NCI-H510A treated with DMSO at 0.1 percent for 48 hours (cell line): ENCODE measurements around the gene S100PBP.

Experiments used
- DNase-seq: peaks from one replicate; lab custom pipeline; 2025; lab: John Stamatoyannopoulos, UW

The S100PBP gene

DNA sequence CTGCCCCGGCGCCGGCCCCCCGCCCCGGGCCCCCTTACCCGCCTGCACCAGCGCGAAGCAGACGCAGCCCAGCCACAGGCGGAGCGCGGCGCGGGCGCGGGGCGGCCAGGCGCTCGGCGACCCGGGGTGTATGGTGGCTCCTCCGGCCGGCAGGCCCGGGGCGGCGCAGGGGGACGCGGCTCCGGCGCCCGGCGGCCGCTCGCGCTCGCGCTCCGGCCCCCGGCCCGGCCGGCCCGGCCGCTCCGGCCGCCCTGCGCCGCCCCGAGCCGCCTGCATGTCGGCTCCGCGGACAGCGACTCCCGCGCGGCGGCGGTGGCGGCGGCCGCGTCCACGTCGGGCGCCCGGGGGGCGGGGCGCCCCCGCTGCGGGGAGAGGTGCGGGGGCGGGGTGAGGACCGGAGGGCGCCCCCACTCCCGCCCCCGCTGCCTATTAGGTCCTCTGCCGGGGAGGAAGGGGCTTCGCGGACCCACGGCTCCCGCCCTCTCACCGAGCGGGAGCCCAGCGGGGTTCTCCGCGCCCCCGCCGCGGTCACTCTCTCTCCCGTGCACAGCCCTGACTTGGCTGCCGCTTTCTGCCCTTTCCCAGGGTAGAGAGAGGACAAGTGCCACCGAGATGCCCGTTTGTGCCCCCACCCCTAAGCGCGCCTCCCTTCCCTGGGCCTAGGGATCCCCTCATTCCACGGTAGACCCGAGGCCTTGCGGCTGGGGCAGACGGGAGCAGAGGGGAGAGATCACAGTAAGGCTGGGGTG lies 53.3 kb downstream of the S100PBP start, which contains the start of gene FNDC5:
TSS of gene FNDC5 (minus strand) at position 298 of the 749 bp plus-strand sequence.
- no peak for DNase-seq

DNA sequence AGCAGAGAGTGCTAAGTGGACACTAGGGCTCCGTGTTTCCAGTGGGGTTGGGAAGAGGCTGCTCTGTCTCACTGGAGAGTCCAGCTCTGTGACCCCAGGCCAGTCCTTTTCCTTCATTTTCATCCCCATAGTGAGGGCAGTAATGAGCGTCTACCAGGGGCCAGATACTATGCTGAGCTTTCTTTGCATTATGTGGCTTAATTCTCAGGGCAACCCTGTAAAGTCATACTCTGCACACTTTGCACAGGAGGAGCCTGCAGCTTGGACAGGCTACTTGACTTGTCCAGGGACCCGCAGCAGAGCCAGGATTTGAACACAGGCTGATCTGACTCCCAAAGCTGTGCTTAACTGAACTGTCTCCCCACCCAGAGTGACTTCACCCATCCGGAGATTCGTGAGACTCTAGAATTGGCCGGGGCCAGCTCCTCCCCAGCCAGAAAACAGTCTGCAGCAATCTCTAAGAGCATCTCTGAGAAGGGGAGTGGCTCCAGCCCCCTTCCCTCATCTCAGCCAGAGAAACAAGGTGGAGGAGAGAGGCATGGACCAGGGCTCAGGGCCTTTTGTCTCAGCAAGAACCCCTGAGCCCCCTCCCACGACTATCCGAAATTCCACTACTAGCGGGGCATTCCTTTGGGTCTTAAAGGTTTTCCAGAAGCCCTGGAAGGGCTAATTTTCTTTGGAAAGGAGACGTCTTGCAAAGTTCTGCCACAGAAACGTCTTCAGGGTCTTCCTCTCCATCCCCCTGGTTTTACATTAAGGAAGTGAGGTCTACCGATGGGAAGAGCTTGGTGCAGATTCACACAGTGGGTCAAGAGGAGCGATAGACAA lies 54.1 kb downstream of the S100PBP start:
- DNase-seq, result no peak

DNA sequence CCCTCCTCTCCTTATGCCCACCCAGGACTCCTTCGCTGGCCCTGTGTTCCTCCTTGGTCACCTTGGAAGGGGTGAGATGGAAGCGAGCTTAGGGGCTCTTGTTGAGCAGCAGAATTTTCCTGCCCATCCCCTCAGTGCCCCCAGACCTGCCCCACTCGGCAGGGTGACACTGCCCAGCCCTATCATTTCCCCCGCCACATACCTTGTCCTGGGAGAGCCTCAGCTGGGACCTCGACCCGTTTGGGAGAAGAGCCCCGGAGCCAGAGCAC lies 54.7 kb downstream of the S100PBP start:
- DNase-seq, result no peak

- no peak for DNase-seq
These were observed 56.0 kb downstream of the S100PBP start for GRCh38 chr1:32873484-32873883.

DNA sequence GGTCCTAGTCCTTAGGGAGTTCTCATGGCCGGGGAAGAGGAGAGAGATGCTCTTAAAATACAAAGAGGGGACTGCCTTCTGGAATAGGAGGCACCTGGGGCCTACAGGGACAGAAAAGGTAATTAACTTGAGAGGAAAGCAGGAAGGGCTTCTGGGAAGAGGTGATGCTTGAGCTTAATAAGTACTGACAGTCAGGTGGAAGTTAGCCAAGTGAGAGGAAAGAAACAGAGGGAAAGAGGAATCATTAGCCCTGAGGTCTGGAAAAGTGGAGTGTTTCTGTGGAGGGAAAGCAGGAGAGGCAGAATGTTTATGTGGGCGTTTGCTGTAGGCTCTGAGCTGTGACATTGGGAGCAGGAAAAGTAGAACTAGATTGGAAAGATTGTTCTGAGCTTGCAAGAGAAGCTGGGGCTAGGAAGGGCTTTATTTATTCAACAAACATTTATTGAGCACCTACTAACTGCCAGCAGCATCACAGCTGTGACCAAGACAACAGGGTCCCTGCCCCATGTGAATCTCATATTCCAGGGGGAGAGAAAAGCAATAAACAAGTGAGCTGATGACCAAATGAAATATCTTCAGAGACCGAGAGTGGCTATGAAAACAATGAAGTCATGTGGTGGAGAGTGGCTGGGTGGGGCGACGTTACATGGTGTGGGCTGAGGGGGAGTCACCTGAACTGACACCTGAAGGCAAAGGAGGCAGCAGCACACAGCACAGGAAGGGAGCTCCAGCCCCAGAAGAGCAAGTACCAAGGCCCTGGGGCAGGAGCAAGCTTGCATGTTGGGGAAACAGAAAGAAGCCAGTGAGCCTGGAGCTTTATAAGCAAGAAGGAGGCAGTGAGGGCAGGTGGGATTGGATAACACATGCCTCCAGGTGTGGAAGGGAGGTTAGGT lies 57.7 kb downstream of the S100PBP start:
- DNase-seq, result no peak

- DNase-seq, result no peak
These were observed 59.1 kb downstream of the S100PBP start for GRCh38 chr1:32876341-32877210.

DNA sequence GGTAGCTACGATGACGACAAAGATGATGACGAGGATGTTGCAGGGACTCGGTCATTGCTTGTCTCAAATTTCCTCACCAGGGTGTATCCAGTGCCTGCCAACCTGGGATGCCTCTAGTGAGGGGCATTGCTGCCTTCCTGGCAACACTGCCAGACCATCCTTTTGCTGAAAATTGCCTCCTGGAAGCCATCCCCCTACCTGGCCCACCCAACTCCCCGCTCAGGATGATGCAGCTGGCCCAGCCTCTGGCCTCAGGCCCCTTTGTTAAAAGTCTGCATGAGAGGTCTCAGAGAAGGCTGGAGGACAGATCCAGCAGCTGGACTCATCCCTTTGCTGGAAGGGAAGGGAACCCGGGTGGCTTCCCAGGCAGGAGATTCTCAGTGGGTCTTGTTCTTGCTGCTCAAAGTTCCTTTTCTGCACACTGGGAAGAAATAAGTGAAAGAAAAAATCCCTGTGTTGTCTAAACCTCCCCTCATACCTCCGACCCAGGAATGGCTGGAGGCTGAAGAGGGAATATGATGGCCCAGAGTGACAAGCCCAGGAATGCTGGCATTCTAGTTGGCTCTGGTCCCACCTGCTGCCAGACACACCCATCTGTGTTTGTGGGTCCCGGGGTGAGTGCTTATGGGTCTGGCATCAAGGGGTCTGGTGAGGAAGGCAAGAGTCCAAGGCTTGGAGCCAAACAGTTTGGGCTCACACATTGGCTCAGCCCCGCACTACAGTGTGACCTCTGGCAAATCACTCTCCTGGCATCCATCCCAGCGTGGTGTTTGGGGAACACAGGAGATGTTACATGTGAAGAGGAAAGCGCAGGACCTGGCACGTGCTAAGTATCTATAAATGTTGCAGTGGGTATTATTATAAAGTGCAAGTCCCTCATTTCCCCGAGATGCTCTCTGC lies 60.0 kb downstream of the S100PBP start:
- DNase-seq, result no peak

DNA sequence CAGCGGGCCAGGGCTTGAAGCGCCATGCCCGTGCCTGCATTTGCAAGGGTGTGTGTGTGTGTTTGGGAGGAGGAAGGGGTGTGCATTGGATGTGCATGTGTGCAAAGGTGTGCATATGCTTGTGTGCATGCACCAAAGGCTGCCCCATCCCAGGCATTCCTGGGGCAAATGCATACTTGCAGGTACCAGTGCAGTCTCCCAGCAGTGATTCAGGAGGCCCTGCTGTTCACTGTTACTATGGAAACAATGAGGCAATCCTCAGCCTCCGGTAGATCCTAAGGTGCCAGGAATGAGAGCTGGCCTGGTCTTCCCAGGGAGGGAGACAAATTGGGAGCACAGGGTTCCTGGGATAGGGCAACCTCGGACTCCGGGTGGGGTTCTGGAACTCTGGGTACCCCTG lies 60.7 kb downstream of the S100PBP start:
- no peak for DNase-seq

DNA sequence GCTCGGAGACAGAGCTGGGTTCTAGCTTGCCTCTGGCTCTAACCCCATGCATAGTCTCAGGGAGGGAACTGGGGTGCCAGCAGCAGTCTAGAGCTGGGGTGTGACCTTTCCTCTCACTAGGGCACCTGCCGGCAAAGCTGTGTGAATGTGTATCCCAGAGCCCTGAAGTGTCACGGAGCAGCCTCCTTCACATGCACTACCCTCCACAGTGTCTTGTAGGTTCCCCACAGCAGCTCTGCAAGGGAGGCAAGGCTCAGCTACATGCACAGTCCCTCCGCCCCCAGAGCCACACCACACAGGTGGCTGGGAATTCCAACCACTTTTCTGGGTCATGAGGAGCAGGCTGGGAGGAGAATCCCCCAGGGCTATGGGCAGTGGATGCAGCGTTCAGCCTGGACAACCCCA lies 61.2 kb downstream of the S100PBP start:
- no peak for DNase-seq

GRCh38 chr1:32881291-32881690 lies 63.8 kb downstream of the S100PBP start:
- no peak for DNase-seq

GRCh38 chr1:32881871-32882850 lies 64.7 kb downstream of the S100PBP start:
- no peak for DNase-seq

- no peak for DNase-seq
These were observed 66.0 kb downstream of the S100PBP start for GRCh38 chr1:32883338-32884031.

- DNase-seq, result no peak
These were observed 66.5 kb downstream of the S100PBP start for GRCh38 chr1:32884032-32884372.

DNA sequence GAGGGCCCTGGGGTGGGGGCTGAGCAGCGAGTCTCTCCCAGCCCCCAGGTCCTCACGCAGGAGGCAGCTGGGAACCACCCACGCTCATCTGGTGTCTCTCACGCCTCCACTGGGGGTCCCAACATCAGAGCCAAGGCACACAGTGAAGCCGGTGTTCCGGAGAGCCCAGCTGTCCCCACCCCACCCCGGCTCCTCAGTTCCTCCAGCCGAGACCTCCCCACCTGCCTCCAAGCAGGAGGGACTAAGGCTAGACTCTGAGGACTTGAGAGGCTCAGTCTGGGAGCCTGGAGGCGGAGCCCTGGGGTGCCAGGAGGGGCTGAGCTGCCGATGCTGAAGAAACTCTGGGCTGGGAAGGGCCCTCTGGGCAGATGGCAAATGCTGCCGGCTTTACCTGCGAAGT lies 67.3 kb downstream of the S100PBP start:
- DNase-seq, result no peak

DNA sequence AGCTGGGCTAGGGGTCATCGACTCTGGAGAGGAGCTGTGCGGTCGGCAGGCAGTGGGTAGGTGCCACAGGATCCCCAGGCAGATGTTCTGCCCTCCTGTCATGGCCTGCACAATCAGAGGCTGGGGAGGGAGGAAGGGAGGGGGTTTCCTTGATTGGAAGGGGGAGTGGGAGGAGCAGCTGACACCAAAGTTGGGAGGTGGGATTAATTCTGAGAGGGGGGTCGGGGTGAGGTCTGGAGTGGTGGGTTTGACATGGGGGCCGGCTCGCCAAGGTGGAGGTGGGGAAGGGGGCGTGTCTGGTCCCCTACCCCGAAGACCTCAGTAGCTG lies 68.2 kb downstream of the S100PBP start:
- DNase-seq, result no peak

DNA sequence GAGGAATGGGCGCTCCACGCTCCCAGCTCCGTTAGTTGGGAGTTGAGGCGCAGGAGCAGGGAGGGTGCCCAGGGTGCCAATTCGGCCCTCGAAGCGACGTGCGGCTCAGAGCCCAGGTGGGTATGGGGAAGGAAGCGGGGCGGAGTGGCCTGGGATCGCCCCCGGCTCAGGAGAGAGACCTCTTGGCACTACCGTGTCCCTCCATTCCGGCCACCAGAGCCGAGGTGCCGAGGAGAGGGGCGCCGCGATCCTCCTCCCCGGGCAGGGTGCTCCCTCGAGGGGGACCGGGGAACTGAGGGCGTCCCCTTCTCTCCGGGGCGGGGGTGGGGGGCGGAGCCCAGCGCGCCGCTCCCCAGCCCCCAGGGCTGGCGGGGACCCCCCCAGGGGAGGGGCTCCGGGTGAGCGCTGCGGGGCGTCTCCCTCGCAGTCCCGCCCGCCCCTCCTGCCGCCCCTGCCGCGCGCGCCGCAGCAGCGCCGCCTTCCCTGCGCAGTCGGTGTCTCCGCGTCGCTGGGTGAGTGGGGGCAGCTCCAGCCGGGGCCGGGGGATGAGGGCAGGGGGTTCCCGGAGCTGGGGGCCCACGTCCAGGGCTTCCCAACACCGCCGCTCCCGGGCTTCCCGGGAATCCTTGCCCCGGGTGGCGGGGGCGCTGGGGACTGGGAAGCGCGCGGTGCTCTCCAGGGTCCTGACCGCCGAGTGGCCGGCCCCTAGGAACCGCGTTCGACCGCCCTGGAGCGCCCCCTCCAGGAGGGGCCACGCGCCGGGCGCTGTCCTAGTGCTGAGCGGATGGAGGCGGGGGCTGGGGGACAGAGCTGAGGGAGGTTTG lies 68.8 kb downstream of the S100PBP start, which contains the start of gene HPCA:
TSS of gene HPCA (plus strand) at position 488 of the 824 bp plus-strand sequence. CDS start 2,408 bp downstream, outside the sequence.
- DNase-seq, result no peak

DNA sequence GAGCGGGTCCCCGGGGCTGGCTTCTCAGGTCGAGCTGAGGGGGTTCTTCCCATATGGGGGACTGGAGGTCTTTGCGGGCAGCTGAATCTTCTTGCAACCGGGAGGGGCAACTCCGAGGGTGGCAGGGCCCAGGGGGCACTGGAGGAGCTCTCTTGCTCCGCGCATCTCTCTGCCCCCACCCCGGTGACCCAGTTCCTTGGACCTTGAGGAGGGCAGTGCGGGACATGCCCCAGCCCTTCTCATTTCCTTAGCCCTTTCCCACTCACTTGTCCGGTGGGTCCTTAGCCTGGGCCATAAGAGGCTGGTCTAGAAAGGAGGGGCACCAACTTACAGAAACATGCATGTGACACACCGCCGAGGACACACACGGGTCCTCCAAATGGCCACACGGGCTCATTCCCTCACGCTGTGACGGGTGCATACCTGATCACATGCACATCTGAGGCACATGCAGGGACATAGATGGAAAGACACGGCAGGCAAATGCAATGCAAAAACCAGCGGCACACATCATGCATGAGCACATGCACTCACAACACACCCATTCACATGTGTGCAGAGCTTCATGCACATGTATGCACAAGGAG lies 69.5 kb downstream of the S100PBP start:
- DNase-seq, result no peak

DNA sequence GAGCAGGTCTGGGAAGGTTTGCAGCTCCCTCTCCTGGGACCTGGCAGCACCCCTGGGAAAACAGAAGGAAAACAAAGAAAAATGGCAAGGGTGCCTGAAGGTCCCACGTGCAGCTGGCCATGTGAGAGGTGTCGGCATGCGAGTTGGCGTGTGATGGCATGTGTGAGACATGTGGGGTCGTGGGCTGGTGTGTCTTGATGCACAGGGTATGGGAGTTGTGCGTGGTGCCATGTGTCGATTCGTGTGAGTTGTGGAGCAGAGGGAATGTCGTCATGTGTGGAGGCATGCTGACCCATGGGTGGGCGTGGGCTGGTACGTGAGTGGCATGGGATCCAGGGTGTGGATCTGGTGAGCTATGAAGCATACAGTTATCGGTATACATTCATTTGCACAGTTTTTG lies 70.2 kb downstream of the S100PBP start:
- no peak for DNase-seq
